Karpas-422 (cell line): ENCODE data around the gene PCDHB7. TPM values are rescaled to one million over a fixed set of nuclear protein-coding genes. Genes with fewer than 3 reads are reported as not detected.
"Not testable (repeated sequence)": the region's sequence is repeated elsewhere in the genome, so short reads cannot be mapped to it uniquely, and the experiment has no call there.

Source experiments
- DNase-seq: peaks from one replicate; pipeline ENCODE4 v3.0.0-alpha.2; 2015
- H2AFZ ChIP-seq: fragments of 200-600 bp; sonication (generic); 2 replicates; pipeline ENCODE4 v1.6.1; 2014; ENCODE audit warnings: antibody characterized with exemption, low read length, mixed read lengths
- H3K27ac ChIP-seq: fragments of 200-600 bp; sonication (generic); 2 replicates; pipeline ENCODE4 v1.5.1; 2014; ENCODE audit warnings: mild to moderate bottlenecking, low read length, moderate library complexity
- H3K27me3 ChIP-seq: fragments of 200-600 bp; sonication (generic); 2 replicates; pipeline ENCODE4 v1.6.1; 2014; ENCODE audit warnings: low read length, mixed read lengths
- H3K36me3 ChIP-seq: fragments of 200-600 bp; sonication (generic); 2 replicates; pipeline ENCODE4 v1.6.1; 2014; ENCODE audit warnings: low read length, mixed read lengths; ENCODE audit not compliant: insufficient read depth
- H3K4me1 ChIP-seq: fragments of 200-600 bp; sonication (generic); 2 replicates; pipeline ENCODE4 v1.6.1; 2014; ENCODE audit warnings: mild to moderate bottlenecking, low read length, mixed read lengths
- H3K4me2 ChIP-seq: fragments of 200-600 bp; sonication (generic); 2 replicates; pipeline ENCODE4 v1.6.1; 2014; ENCODE audit warnings: low read length, low read depth, mild to moderate bottlenecking; ENCODE audit not compliant: poor library complexity, severe bottlenecking
- H3K4me3 ChIP-seq: fragments of 200-600 bp; sonication (generic); 2 replicates; pipeline ENCODE4 v1.5.1; 2014; ENCODE audit warnings: mild to moderate bottlenecking, antibody characterized with exemption, low read length, mixed read lengths
- H3K79me2 ChIP-seq: fragments of 200-600 bp; sonication (generic); 2 replicates; pipeline ENCODE4 v1.6.1; 2014; ENCODE audit warnings: mild to moderate bottlenecking, low read length, mixed read lengths
- H3K9ac ChIP-seq: fragments of 200-600 bp; sonication (generic); 2 replicates; pipeline ENCODE4 v1.6.0; 2014; ENCODE audit warnings: low read length
- H3K9me2 ChIP-seq: fragments of 200-600 bp; sonication (generic), shearing (Covaris generic); replicated peaks from 2 replicates; pipeline ENCODE4 v1.6.0; 2014; ENCODE audit warnings: mild to moderate bottlenecking, low read length, moderate library complexity; ENCODE audit not compliant: insufficient read depth
- H3K9me3 ChIP-seq: fragments of 300-700, 200-600 bp; sonication (generic); 2 replicates; pipeline ENCODE4 v1.6.1; 2014; ENCODE audit warnings: low read length, mixed read lengths
- H4K20me1 ChIP-seq: fragments of 200-600 bp; sonication (generic); 2 replicates; pipeline ENCODE4 v1.6.1; 2014; ENCODE audit warnings: mild to moderate bottlenecking, antibody characterized with exemption, low read length, low read depth; ENCODE audit not compliant: insufficient read depth
- total RNA-seq: library from RNA; depleted of rRNA; stranded (reverse); fragments of >200 nt; shearing (Covaris generic); gene quantifications from 2 replicates; pipeline ENCODE4 v1.2.3, GENCODE V29; 2014; ENCODE audit warnings: low replicate concordance

PCDHB7 gene
- total RNA-seq, 1 experiment from 2014 or later: not detected

- no peaks in the 10 kb centered on the region for H3K9me2 ChIP-seq
- H4K20me1 ChIP-seq: no peaks in the 10 kb centered on the region
- H3K27me3 ChIP-seq: no peaks in the 10 kb centered on the region
- no peaks in the 10 kb centered on the region; the same call in 1 of the 2 replicates for H3K4me1 ChIP-seq
- no peaks in the 10 kb centered on the region for H3K36me3 ChIP-seq
- no peak within 1 kb of the TSS for H3K9ac ChIP-seq
- no peak within 1 kb of the TSS for H3K27ac ChIP-seq
- H3K4me2 ChIP-seq: no peak within 1 kb of the TSS
- H3K4me3 ChIP-seq: no peak within 1 kb of the TSS
- H3K79me2 ChIP-seq: no peaks in the 10 kb centered on the region
- no peak within 1 kb of the TSS for H2AFZ ChIP-seq
- no peaks in the 10 kb centered on the region for H3K9me3 ChIP-seq
- DNase-seq: peak; percentile 72
Observed at GRCh38 chr5:141208478-141208877, 36.0 kb downstream of the PCDHB7 start, which contains the start of gene PCDHB12. Gene PCDHB12, plus strand, starts transcription at chr5:141208719. Its CDS starts 189 bp downstream, at chr5:141208908.

GRCh38 chr5:141210281-141210680, 37.8 kb downstream of the PCDHB7 start:
- H3K9me3 ChIP-seq, H3K27me3 ChIP-seq, H3K4me2 ChIP-seq, H3K9me2 ChIP-seq, H3K36me3 ChIP-seq, H3K9ac ChIP-seq, H3K79me2 ChIP-seq, H2AFZ ChIP-seq, H3K4me3 ChIP-seq, H4K20me1 ChIP-seq, H3K27ac ChIP-seq, DNase-seq, H3K4me1 ChIP-seq: not testable (repeated sequence)

- H3K36me3 ChIP-seq, H3K4me2 ChIP-seq, H3K79me2 ChIP-seq, H3K27me3 ChIP-seq, DNase-seq, H4K20me1 ChIP-seq, H3K9me2 ChIP-seq, H3K4me1 ChIP-seq, H2AFZ ChIP-seq, H3K27ac ChIP-seq, H3K9ac ChIP-seq, H3K9me3 ChIP-seq, H3K4me3 ChIP-seq: not testable (repeated sequence)
Observed at GRCh38 chr5:141210849-141211248, 38.4 kb downstream of the PCDHB7 start.

- not testable (repeated sequence) for H3K9me2 ChIP-seq, H3K4me3 ChIP-seq, H3K9me3 ChIP-seq, H3K9ac ChIP-seq, H3K27ac ChIP-seq, H2AFZ ChIP-seq, H3K27me3 ChIP-seq, H3K4me1 ChIP-seq, H3K36me3 ChIP-seq, H4K20me1 ChIP-seq, H3K79me2 ChIP-seq, H3K4me2 ChIP-seq
- peak; percentile 76 for DNase-seq
Observed at GRCh38 chr5:141213656-141214339, 41.4 kb downstream of the PCDHB7 start, which contains the start of gene PCDHB13. Gene PCDHB13, plus strand, starts transcription at chr5:141213919. Its CDS starts 205 bp downstream, at chr5:141214124.

GRCh38 chr5:141214583-141214982, 42.1 kb downstream of the PCDHB7 start:
- not testable (repeated sequence) for H2AFZ ChIP-seq, H3K4me3 ChIP-seq, H3K36me3 ChIP-seq, H3K27me3 ChIP-seq, H3K79me2 ChIP-seq, DNase-seq, H3K9me2 ChIP-seq, H3K4me2 ChIP-seq, H4K20me1 ChIP-seq, H3K4me1 ChIP-seq, H3K27ac ChIP-seq, H3K9me3 ChIP-seq, H3K9ac ChIP-seq

- H3K36me3 ChIP-seq, H2AFZ ChIP-seq, H3K9me3 ChIP-seq, H3K27ac ChIP-seq, DNase-seq, H3K9ac ChIP-seq, H3K4me1 ChIP-seq, H3K27me3 ChIP-seq, H3K9me2 ChIP-seq, H3K4me3 ChIP-seq, H4K20me1 ChIP-seq, H3K4me2 ChIP-seq, H3K79me2 ChIP-seq: not testable (repeated sequence)
Observed at GRCh38 chr5:141215504-141215903, 43.1 kb downstream of the PCDHB7 start.

- not testable (repeated sequence) for H3K4me3 ChIP-seq, H3K27ac ChIP-seq, H4K20me1 ChIP-seq, H3K9me3 ChIP-seq, H2AFZ ChIP-seq, H3K79me2 ChIP-seq, H3K27me3 ChIP-seq, H3K36me3 ChIP-seq, H3K9ac ChIP-seq, H3K4me1 ChIP-seq, H3K4me2 ChIP-seq, DNase-seq, H3K9me2 ChIP-seq
Observed at GRCh38 chr5:141216035-141216434, 43.6 kb downstream of the PCDHB7 start.

- peak within 1 kb of the TSS; percentile 69 for H3K9ac ChIP-seq
- H4K20me1 ChIP-seq: no peaks in the 10 kb centered on the region
- peak within 1 kb of the TSS; percentile 74 for H3K4me2 ChIP-seq
- peak within 1 kb of the TSS; percentile 66 for H3K4me3 ChIP-seq
- peak within 1 kb of the TSS; percentile 88 for H2AFZ ChIP-seq
- H3K9me2 ChIP-seq: no peaks in the 10 kb centered on the region
- H3K27me3 ChIP-seq: 0 out of 2 replicates have a peak, but pooled peaks cover 2% of the 10 kb centered on the region
- H3K27ac ChIP-seq: no peak within 1 kb of the TSS
- peaks cover 13% of the 10 kb centered on the region for H3K4me1 ChIP-seq
- no peaks in the 10 kb centered on the region for H3K79me2 ChIP-seq
- peak; percentile 87 for DNase-seq
- H3K9me3 ChIP-seq: no peaks in the 10 kb centered on the region
- H3K36me3 ChIP-seq: no peaks in the 10 kb centered on the region
Observed at GRCh38 chr5:141223112-141223783, 50.8 kb downstream of the PCDHB7 start, which contains the start of gene PCDHB14. Gene PCDHB14, plus strand, starts transcription at chr5:141223343. Its CDS starts 163 bp downstream, at chr5:141223506.
